GM18526 (cell line): ENCODE results near the gene CASTOR2.
"Not testable (repeated sequence)": the region's sequence is repeated elsewhere in the genome, so short reads cannot be mapped to it uniquely, and the experiment has no call there.

ENCODE experiments used
- POLR2A ChIP-seq: IDR thresholded peaks from 3 replicates; pipeline ENCODE4 v1.6.1; 2011; ENCODE audit not compliant: insufficient read length; ENCODE audit errors: extremely low read depth

CASTOR2 gene

DNA sequence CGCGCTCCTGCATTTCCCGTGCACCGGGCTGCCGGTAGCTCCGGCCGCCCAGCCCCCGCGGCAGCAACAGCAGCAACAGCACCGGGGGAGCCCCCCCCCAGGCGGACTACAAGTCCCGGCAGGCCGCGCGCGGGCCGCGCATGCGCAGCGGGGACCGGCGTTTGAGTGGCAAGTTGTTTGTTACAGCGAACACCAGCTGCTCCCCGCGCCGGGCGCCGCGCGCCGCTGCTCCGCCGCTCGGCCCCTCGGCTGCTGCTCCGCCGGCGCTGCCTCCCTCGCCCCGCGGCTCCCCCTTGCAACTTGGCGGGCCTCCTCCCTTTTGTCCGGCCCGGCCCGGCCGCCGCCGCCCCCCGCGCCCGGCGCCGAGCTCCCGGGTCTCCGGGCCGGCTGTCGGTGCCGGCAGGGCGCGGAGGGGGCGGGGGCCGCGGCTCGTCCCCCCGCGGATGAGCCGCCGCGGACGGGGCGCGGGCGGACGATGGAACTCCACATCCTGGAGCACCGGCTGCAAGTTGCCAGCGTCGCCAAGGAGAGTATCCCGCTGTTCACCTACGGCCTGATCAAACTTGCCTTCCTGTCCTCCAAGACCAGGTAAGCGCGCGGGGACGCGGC, at the start of gene CASTOR2:
TSS of gene CASTOR2 (plus strand) at position 195 of the 609 bp plus-strand sequence. CDS start at position 476, 281 bp downstream.
- TF ChIP-seq POLR2A, result not testable (repeated sequence)

DNA sequence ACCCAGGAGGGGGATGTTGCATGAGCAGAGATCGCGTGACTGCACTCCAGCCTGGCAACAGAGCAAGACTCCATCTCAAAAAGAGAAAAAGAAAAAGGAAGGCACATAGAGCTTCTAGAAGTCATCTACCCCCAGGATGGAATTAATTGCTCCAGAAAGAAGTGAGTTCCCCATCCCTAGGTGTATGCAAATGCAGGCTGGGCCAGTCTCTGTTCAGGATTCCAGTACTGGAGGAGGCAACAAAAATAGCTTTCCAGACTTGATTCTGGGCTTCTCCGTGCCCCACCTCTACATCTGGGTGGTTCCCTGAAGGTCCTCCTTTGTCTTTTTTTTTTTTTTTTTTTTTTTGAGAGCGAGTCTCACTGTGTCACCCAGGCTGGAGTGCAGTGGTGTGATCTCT, 28.6 kb downstream of the CASTOR2 start:
- no peak for TF ChIP-seq POLR2A

DNA sequence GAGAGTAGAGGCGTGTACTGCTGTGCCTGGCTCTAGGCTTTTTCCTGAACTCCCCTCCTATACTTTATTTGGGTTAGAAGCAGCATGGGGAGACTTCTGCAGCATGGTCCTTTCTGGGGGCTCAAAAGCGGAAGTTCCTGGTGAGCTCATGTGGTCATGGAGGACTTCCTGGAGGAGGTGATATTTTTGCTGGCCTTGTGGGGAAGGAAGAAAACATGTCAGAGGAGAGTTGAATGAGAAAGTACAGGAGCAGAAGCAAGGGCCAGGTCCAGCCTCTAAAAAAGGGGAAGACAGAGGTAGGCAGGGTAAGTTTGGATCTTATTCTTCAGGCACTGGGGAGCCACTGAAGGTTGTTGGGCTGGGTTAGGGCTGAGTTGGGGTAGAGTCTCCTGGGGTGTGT, 45.5 kb downstream of the CASTOR2 start:
- no peak for TF ChIP-seq POLR2A

DNA sequence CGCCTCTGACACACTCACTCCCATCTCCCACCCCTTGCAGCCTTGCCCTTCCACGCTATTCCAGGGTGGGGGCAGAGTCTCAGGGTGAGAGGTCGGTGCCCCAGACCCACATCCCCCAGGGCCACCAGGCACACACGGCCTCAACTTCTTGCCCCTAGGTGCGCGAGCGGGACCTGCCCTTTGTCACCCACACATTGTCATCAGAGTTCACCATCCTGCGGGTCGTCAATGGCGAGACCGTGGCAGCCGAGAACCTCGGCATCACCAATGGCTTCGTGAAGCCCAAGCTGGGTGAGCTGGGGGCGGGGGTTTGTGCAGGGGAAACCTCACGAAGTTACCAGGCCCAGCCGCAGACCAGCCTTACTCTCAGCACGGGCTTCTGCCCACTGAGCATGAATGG, 53.3 kb downstream of the CASTOR2 start:
- no peak for TF ChIP-seq POLR2A

DNA sequence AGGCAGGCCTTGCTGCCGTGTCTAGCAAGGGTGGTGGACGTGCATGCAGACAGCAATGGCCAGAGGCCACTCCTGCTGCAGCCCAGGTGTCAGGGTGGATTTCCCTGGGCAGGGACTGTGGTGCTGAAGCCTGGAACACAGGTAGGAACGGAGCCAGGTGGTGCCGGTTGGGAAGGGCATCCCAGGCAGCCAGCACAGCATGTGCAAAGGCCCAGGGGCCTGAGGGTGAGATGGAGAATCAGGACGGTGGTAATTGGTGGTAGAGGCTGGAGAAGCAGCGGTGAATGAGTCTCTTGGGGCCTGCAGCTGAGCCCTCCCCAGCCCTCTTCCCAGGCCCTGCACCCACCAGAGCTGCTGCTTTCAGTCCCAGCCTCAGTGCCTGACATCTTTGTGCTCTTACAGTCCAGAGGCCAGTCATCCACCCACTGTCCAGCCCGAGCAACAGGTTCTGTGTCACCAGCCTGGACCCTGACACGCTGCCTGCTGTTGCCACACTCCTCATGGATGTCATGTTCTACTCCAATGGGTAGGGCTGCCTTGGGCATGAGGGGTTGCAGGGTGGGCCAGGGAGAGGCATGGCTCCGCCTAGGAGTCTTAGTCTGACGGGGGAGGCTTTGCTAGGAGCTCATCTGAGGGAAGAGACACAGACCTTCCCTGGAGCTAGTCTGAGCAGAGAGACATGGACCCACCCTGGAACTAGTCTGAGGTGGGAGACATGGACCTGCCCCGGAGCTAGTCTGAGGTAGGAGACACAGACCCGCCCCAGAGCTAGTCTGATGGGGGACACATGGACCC, 54.3 kb downstream of the CASTOR2 start:
- TF ChIP-seq POLR2A, result no peak

DNA sequence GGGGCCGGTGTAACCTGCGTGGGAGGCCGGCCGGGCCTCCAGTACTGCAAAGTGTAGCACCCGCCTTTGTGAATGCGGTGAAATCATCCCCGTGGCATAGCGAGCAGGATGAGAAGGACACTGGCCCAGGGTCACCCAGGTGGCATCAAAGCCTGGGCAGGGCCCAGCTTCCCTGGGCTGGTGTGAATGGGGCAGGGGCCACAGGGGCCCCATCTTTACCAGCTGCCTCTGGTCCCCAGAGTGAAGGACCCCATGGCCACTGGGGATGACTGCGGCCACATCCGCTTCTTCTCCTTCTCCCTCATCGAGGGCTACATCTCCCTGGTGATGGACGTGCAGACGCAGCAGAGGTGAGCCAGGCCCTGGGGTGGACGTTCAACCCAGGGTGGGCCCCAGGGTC, 55.3 kb downstream of the CASTOR2 start:
- no peak for TF ChIP-seq POLR2A

DNA sequence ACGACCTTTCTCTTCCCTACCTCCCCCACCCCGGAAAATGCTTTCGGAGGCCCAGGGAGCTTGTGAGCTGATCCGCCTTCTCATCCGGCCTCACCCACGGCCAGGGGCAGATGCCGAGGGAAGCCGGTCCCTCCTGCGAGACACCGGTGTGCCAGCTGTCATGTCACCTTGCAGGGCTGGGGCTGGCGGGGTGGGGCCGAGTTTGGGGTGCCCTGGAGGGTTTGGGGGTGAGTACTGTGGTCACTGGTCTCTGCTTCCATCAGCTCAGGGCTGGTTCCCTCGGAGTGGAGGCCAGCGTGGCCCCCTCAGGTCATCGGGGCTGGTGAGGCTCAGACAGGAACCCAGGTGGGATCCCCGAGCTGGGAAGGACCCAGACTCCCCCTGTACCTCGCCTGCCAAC, 60.4 kb downstream of the CASTOR2 start:
- no peak for TF ChIP-seq POLR2A

DNA sequence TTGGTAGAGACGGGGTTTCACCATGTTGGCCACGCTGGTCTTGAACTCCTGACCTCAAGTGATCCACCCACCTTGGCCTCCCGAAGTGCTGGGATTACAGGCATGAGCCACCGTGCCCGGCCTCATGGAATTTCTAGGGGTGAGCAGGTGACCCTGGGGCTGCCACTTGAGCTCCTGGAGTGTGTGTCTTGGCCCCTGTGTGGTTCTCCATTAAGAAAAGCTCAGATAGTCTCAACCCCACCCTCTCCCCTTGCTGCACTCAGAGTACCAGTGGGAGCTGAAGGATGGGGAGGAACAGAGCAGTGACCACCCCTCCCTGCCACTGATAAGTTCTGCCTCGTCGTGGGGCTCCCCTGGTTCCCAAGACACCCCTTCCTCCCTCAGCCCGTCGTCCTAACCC, 63.8 kb downstream of the CASTOR2 start:
- no peak for TF ChIP-seq POLR2A

DNA sequence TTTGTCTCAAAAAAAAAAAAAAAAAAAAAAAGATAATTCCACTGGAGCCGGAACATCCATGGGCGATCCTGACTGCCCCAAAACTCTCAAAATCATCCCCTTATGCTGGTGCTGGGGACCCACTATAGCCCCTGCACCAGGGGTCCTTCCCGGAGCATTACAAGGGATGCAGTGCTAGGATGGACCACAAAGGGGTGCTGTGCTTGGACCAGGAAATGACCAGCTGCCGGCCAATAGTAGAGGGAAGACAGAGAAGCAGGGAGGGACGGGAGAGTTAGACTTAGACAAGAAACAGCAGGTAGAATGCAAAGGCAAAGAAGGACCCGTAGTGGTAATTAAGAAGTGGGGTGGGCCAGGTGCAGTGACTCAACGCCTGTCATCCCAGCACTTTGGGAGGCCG, 68.6 kb downstream of the CASTOR2 start:
- no peak for TF ChIP-seq POLR2A

DNA sequence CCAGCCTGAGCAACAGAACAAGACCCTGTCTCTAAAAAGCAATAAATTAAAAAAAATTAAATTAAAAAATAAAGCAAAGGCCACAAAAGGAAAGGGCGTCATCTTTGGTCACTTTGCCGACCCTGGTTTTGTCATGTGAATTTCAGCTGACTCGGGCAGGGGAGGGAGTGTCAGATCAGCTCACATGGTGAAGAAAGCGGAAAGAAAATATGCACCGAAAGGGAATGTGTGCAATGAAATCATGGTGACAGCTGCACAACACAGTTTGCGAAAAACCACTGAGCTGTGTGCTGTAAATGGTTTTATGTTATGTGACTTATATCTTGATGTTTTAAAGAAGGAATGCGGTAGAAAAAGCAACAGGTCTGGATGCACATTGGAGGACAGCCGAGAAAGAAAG, 69.3 kb downstream of the CASTOR2 start:
- TF ChIP-seq POLR2A, result no peak

DNA sequence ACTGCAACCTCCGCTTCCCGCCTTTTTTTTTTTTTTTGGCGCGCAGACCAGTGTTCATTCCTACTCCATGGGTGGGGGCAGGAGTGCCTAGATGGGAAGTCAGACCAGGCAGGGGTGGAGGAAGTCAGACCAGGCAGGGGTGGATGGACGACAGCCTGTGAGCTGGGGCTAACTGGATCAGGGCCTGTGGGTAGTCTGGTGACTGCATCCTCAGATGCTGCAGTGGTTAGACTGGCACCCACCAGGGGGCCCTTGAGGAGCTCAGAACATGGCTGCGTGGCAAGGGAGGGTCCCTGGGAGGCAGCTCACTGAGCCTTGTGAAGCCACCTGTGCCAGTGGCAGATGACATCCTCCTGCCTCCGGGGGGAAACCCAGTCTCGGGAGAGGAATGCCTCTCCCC, 74.0 kb downstream of the CASTOR2 start:
- TF ChIP-seq POLR2A, result no peak

DNA sequence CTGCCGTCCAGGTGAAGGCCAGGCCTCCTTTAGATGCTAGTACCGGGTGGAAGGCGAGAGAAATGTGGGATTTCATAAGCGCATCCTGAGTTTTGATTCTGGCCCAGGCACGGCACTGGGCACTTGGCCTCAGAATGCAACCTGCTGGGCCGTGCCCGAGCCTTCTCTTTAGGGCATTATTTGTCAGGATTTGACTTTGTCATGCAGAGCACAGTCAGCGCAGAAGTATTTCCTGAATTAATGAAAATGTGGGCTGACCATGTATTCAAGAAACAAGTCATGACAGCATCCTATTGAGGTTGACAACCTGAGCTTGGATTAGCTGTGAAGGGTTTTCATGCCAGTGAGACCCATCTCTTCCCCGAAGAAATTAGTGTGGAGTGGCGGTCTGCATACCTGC, 74.7 kb downstream of the CASTOR2 start:
- no peak for TF ChIP-seq POLR2A

DNA sequence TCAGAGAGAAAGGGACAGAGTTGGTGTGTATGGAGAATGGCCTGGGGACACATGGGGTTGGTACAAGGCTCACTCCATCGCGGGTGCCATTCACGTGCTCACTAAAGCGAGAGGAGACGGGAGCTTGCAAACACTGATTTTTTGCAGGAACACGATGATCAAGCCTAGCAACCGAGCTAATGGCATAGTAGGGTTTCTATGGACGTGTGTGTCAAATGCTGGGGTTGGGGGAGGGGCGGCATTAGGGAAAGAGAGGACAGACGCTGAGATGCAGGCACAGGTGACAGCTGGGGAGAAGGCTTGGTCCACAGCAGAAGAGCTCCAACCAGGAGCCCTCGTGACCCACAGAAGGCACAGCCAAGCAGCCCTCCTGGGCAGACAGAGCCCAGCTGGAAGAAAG, 75.2 kb downstream of the CASTOR2 start:
- TF ChIP-seq POLR2A, result no peak

DNA sequence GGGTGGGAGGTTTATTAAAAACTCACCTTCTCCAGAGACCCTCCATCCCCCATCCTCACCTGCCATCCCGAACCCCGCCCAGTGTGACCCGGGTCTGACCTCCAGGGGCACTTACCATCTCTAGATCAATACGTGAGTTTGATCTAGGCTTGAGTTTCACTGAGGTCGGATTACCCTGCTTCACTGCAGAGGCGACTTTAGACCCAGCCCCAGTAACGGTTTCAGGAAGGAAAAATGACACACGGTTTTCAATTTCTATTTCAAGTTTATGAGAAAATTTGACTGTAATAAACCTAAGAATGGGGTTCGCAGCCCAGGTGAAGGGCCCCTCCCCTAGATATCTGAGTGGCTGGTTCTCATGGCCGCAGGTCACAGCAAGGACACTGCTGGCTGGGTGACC, 76.0 kb downstream of the CASTOR2 start:
- TF ChIP-seq POLR2A, result no peak

DNA sequence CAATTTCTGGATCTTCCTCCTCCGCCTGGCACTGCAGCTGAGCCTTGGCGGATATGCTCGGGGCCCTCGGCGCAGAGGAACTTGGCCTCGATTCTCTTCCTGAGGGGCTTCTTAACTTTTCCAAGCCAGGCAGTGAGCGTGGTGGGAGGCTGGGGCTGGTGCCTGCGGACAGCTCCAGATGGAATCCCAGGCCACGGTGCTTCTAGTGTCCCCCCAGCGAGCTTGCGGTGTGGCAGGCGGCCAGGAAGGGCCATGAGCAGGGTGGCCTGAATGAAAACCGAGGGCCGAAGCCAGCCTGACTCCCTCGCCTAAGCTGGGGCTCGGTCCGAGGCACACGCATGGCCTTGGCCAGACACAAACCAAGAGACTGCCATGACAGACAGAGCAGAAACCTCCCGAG, 77.8 kb downstream of the CASTOR2 start:
- no peak for TF ChIP-seq POLR2A

DNA sequence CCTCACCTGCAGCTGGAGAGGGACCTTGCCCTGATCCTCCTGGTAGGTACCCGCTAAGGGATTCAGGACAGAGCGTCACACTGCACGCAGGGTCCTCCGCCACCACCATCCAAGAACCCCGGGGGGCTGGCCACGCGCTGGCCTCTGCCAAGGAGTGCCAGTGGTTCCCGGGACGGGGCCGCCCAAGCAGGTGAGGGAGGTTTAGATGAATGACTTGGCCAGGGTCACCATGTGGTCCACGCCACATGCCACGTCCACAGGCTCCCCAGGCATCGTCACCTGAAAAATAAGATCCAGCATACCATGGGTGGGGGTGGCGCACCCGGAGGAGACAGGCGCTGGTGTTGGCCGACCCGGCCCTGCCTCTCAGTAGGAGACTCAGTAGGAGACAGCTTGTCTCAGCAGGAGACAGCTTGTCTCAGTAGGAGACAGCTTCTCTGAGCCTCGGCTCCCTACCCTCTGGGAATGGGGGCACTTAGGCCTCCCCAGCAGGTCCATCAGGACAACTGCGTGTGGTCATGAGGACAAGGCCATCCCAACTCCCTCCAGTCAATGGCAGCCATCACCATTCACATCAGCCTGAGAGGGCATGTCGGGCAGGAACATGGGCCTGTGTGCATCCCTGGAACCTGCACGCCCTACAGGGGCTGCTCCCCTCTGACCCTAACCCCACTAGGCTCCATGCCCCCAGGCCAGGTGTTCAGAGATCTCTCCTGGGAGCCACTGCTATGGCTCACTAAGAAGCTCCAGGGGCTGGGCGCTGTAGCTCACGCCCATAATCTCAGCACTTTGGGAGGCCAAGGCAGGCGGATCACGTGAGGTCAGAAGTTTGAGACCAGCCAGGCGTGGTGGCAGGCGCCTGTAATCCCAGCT, 78.6 kb downstream of the CASTOR2 start:
- TF ChIP-seq POLR2A, result no peak
